DOHH2 (cell line): Measurements from ENCODE around the gene CIC.

Source experiments
- H3F3A ChIP-seq: fragments of 200-600 bp; sonication (generic), shearing (Covaris generic); 2 replicates; pipeline ENCODE4 v1.6.0; 2016; ENCODE audit warnings: antibody characterized with exemption, mild to moderate bottlenecking; ENCODE audit not compliant: control insufficient read depth, insufficient read depth
- H3K27ac ChIP-seq: fragments of 200-600 bp; sonication (generic); 2 replicates; pipeline ENCODE4 v1.5.1; 2014; ENCODE audit warnings: low read depth, mild to moderate bottlenecking, low read length, moderate library complexity
- H3K27me3 ChIP-seq: fragments of 200-600 bp; sonication (generic); 2 replicates; pipeline ENCODE4 v1.6.1; 2014; ENCODE audit warnings: mild to moderate bottlenecking, low read length, mixed read lengths; ENCODE audit not compliant: control insufficient read depth
- H3K36me3 ChIP-seq: fragments of 200-600 bp; sonication (generic); 2 replicates; pipeline ENCODE4 v1.6.1; 2014; ENCODE audit warnings: mild to moderate bottlenecking, low read length, moderate library complexity, mixed read lengths; ENCODE audit not compliant: control insufficient read depth
- H3K4me1 ChIP-seq: fragments of 200-600 bp; sonication (generic); 2 replicates; pipeline ENCODE4 v1.6.1; 2014; ENCODE audit warnings: mild to moderate bottlenecking, low read length, mixed read lengths; ENCODE audit not compliant: control insufficient read depth
- H3K4me2 ChIP-seq: fragments of 200-600 bp; sonication (generic); 2 replicates; pipeline ENCODE4 v1.6.0; 2014; ENCODE audit warnings: mild to moderate bottlenecking, low read length, moderate library complexity
- H3K4me3 ChIP-seq: fragments of 200-600 bp; sonication (generic); 2 replicates; pipeline ENCODE4 v1.5.1; 2014; ENCODE audit warnings: mild to moderate bottlenecking, low read length, mixed read lengths
- H3K79me2 ChIP-seq: fragments of 200-600 bp; sonication (generic); 2 replicates; pipeline ENCODE4 v1.6.1; 2014; ENCODE audit warnings: mild to moderate bottlenecking, low read length, mixed read lengths; ENCODE audit not compliant: control insufficient read depth
- H3K9me2 ChIP-seq: fragments of 200-600 bp; sonication (generic); replicated peaks from 2 replicates; pipeline ENCODE4 v1.6.1; 2014; ENCODE audit warnings: mild to moderate bottlenecking, low read length, mixed read lengths; ENCODE audit not compliant: control insufficient read depth
- H3K9me3 ChIP-seq: fragments of 200-600 bp; sonication (generic); 2 replicates; pipeline ENCODE4 v1.6.1; 2014; ENCODE audit warnings: antibody characterized with exemption, low read length, mixed read lengths; ENCODE audit not compliant: control insufficient read depth, insufficient read depth
- H4K20me1 ChIP-seq: fragments of 200-600 bp; sonication (generic); 2 replicates; pipeline ENCODE4 v1.6.0; 2014; ENCODE audit warnings: low read depth, mild to moderate bottlenecking, antibody characterized with exemption, low read length, moderate library complexity; ENCODE audit not compliant: control insufficient read depth, insufficient read depth
- CTCF ChIP-seq: fragments of 200-600 bp; sonication (generic); IDR thresholded peaks from one replicate; pipeline ENCODE4 v1.5.1; 2014; ENCODE audit warnings: antibody characterized with exemption, mild to moderate bottlenecking, low read depth, low read length; ENCODE audit not compliant: poor library complexity, severe bottlenecking
- EZH2phosphoT487 ChIP-seq: fragments of 200-600 bp; sonication (generic); IDR thresholded peaks from 2 replicates; pipeline ENCODE4 v1.6.1; 2017; ENCODE audit warnings: borderline replicate concordance, mild to moderate bottlenecking, antibody characterized with exemption, low read length, moderate library complexity, mixed read lengths

The CIC gene

DNA sequence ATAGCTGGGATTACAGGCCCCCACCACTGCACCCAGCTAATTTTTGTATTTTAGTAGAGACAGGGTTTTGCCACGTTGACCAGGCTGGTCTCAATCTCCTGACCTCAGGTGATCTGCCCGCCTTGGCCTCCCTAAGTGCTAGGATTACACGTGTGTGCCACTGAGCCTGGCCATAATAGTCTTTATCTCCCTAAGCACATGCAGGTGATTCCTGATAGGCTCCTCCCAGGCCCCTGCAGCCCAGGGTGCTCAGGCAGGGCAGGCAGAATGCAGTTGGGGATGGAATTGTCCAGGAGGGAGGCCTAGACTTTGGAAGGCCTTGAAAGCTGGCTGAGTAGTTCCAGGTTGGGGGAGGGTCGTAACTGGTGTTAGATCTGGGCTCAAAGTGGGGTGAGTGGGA is 40.4 kb upstream of the CIC start:
- TF ChIP-seq EZH2phosphoT487 (no peak), CTCF (no peak)
- Histone ChIP-seq H3K36me3 (peaks cover 90% of the 10 kb centered on the region), H4K20me1 (peaks cover 5% of the 10 kb centered on the region; the same call in 1 of the 2 replicates), H3F3A (peaks cover 9% of the 10 kb centered on the region), H3K4me2 (no peak overlapping the region), H3K9me3 (no peaks in the 10 kb centered on the region), H3K27ac (no peak overlapping the region), H3K79me2 (peaks cover 49% of the 10 kb centered on the region), H3K9me2 (no peaks in the 10 kb centered on the region), H3K27me3 (no peaks in the 10 kb centered on the region), H3K4me1 (no peaks in the 10 kb centered on the region), H3K4me3 (no peak overlapping the region)

DNA sequence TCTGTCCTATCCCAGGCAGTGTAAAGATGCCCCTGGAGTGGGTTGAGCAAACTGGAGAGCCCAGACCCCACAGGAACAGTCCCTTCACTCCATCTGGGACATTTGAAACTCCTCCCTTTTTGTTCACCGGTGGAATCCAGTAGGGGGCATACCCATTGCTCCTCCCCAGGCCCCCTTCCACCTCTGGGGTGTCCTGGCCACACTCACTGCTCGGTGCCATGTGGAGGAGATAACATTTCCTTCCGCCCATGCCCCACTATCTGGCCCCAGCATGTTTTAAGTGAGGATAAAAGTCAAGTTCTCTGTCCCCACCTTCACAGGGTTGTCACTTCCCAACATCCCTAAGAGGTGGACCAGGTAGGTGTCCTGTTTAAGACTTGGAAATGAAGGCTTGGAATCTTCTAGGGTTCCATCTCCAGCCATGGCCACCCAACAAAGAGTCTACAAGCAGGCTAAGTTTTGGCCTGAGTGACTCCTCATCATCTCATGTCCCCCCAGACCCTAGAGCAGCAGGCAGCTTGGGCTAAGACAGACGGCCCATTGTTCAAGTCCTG is 39.7 kb upstream of the CIC start:
- H3K4me2 ChIP-seq = no peak overlapping the region
- peaks cover 9% of the 10 kb centered on the region for H3F3A ChIP-seq
- H3K27me3 ChIP-seq = no peaks in the 10 kb centered on the region
- no peaks in the 10 kb centered on the region for H3K9me3 ChIP-seq
- TF ChIP-seq CTCF (peak; percentile 39), EZH2phosphoT487 (no peak)
- H3K9me2 ChIP-seq = no peaks in the 10 kb centered on the region
- peaks cover 93% of the 10 kb centered on the region for H3K36me3 ChIP-seq
- no peaks in the 10 kb centered on the region for H3K4me1 ChIP-seq
- peaks cover 5% of the 10 kb centered on the region; the same call in 1 of the 2 replicates for H4K20me1 ChIP-seq
- H3K27ac ChIP-seq = no peak overlapping the region
- peaks cover 45% of the 10 kb centered on the region for H3K79me2 ChIP-seq
- H3K4me3 ChIP-seq = no peak overlapping the region

GRCh38 chr19:42229855-42230351 is 39.1 kb upstream of the CIC start:
- H3K36me3 ChIP-seq = peaks cover 92% of the 10 kb centered on the region
- no peak overlapping the region for H3K27ac ChIP-seq

More at GRCh38 chr19:42229855-42230351, 39.1 kb upstream of the CIC start:
- peaks cover 5% of the 10 kb centered on the region; the same call in 1 of the 2 replicates for H4K20me1 ChIP-seq
- peaks cover 39% of the 10 kb centered on the region for H3K79me2 ChIP-seq
- no peaks in the 10 kb centered on the region for H3K9me2 ChIP-seq
- H3K4me3 ChIP-seq = no peak overlapping the region
- H3K9me3 ChIP-seq = no peaks in the 10 kb centered on the region
- TF ChIP-seq EZH2phosphoT487 = no peak
- no peak for TF ChIP-seq CTCF
- no peaks in the 10 kb centered on the region for H3K4me1 ChIP-seq
- H3K27me3 ChIP-seq = no peaks in the 10 kb centered on the region
- H3K4me2 ChIP-seq = no peak overlapping the region
- peaks cover 9% of the 10 kb centered on the region for H3F3A ChIP-seq
